CD14-positive monocyte (primary cell): ENCODE data around the gene SCARB1. TPM values are rescaled to one million over a fixed set of nuclear protein-coding genes. Genes with fewer than 3 reads are reported as not detected.
A peak's percentile ranks its signal among the peaks of the same experiment; 100 is the strongest.

Experiments used
- DNase-seq, 3 donors: peaks; one replicate each; pipeline ENCODE4 v3.0.0-alpha.2; 2011 to 2022
- H2AFZ ChIP-seq: 2 replicates; pipeline ENCODE4 v1.6.0; 2012; ENCODE audit warnings: mild to moderate bottlenecking, low read depth, low read length, inconsistent platforms; ENCODE audit not compliant: insufficient read depth, poor library complexity, severe bottlenecking
- H3K27ac ChIP-seq, 2 donors: 1 replicate in 1 of 2; 2 replicates in 1 of 2; pipeline ENCODE4 v1.5.1; 2012 to 2013; ENCODE audit warnings: low read length in 2 of 2, control low read depth in 1 of 2, inconsistent platforms in 1 of 2, low read depth in 1 of 2, mild to moderate bottlenecking in 1 of 2
- H3K27me3 ChIP-seq, 2 donors: one replicate each; pipeline versions ENCODE4 v1.6.0 to v1.6.1; 2011 to 2013; ENCODE audit warnings: low read length in 2 of 2; ENCODE audit not compliant: control insufficient read depth in 2 of 2, insufficient read depth in 2 of 2
- H3K36me3 ChIP-seq, 2 donors: replicated peaks in 1 of 2; 1 replicate in 1 of 2; 2 replicates in 1 of 2; pipeline versions ENCODE4 v1.5.1 to v1.6.1; 2012 to 2013; ENCODE audit warnings: low read length in 2 of 2, control low read depth in 1 of 2, inconsistent platforms in 1 of 2, mild to moderate bottlenecking in 1 of 2; ENCODE audit not compliant: insufficient read depth in 2 of 2, control insufficient read depth in 1 of 2
- H3K4me1 ChIP-seq, 2 donors: 1 replicate in 1 of 2; 2 replicates in 1 of 2; pipeline versions ENCODE4 v1.5.1 to v1.6.1; 2012 to 2013; ENCODE audit warnings: low read length in 2 of 2, control low read depth in 1 of 2, inconsistent platforms in 1 of 2, mild to moderate bottlenecking in 1 of 2, moderate library complexity in 1 of 2; ENCODE audit not compliant: insufficient read depth in 2 of 2, control insufficient read depth in 1 of 2
- H3K4me2 ChIP-seq: replicated peaks from 2 replicates; pipeline ENCODE3; 2012; ENCODE audit warnings: low read length, moderate library complexity, mild to moderate bottlenecking; ENCODE audit not compliant: poor library complexity, severe bottlenecking; ENCODE audit errors: extremely low read depth
- H3K4me3 ChIP-seq, 3 experiments: fragments of 200-600 bp in 1 of 3; sonication (generic) in 1 of 3; replicated peaks in 1 of 3; 1 replicate in 2 of 3; 2 replicates in 1 of 3; pipeline ENCODE4 v1.5.1; 2011 to 2013; ENCODE audit warnings: low read length in 3 of 3, mild to moderate bottlenecking in 3 of 3, control low read depth in 2 of 3, low read depth in 2 of 3, inconsistent platforms in 1 of 3, moderate library complexity in 1 of 3
- H3K79me2 ChIP-seq: 2 replicates; pipeline ENCODE4 v1.6.0; 2012; ENCODE audit warnings: mild to moderate bottlenecking, control low read depth, inconsistent platforms, low read length, moderate library complexity; ENCODE audit not compliant: insufficient read depth
- H3K9ac ChIP-seq: 2 replicates; pipeline ENCODE4 v1.6.0; 2017; ENCODE audit warnings: low read length, mild to moderate bottlenecking; ENCODE audit not compliant: insufficient read depth, poor library complexity, severe bottlenecking
- H3K9me3 ChIP-seq, 2 donors: replicated peaks in 1 of 2; 1 replicate in 1 of 2; 2 replicates in 1 of 2; pipeline versions ENCODE4 v1.5.1 to v1.6.1; 2012 to 2013; ENCODE audit warnings: low read length in 2 of 2, control low read depth in 1 of 2; ENCODE audit not compliant: control insufficient read depth in 1 of 2, insufficient read depth in 1 of 2
- H4K20me1 ChIP-seq: 2 replicates; pipeline ENCODE4 v1.6.0; 2012; ENCODE audit warnings: mild to moderate bottlenecking, low read length, control low read depth, moderate library complexity; ENCODE audit not compliant: insufficient read depth
- H3K27ac Mint-ChIP-seq, 7 donors: one replicate each; pipeline ENCODE4 v1.8.0; 2020; ENCODE audit warnings: mild to moderate bottlenecking in 7 of 7, mixed read lengths in 7 of 7, moderate library complexity in 6 of 7, inconsistent platforms in 2 of 7
- H3K27me3 Mint-ChIP-seq, 3 donors: one replicate each; pipeline ENCODE4 v1.8.0; 2021 to 2022; ENCODE audit warnings: low read depth in 3 of 3, mild to moderate bottlenecking in 3 of 3, mixed read lengths in 3 of 3, moderate library complexity in 3 of 3, inconsistent platforms in 1 of 3
- H3K36me3 Mint-ChIP-seq, 2 donors: one replicate each; pipeline ENCODE4 v1.8.0; 2020; ENCODE audit warnings: mixed read lengths in 2 of 2, inconsistent platforms in 1 of 2, mild to moderate bottlenecking in 1 of 2
- H3K4me1 Mint-ChIP-seq: one replicate; pipeline ENCODE4 v1.8.0; 2020; ENCODE audit warnings: mild to moderate bottlenecking, mixed read lengths
- H3K4me3 Mint-ChIP-seq, 2 donors: one replicate each; pipeline ENCODE4 v1.8.0; 2020; ENCODE audit warnings: mild to moderate bottlenecking in 2 of 2, mixed read lengths in 2 of 2, moderate library complexity in 1 of 2
- H3K9me3 Mint-ChIP-seq, 7 donors: one replicate each; pipeline ENCODE4 v1.8.0; 2020 to 2022; ENCODE audit warnings: mixed read lengths in 7 of 7, mild to moderate bottlenecking in 6 of 7, moderate library complexity in 6 of 7, inconsistent platforms in 2 of 7
- WGBS: methylation state at CpG from one replicate; pipeline ENCODE4 v1.1.5; 2013; ENCODE audit warnings: missing lambda C conversion rate; ENCODE audit not compliant: insufficient coverage; 5-methylcytosine and 5-hydroxymethylcytosine counted together
- intact Hi-C, 2 donors: fragments of 100-400 bp; cut with micrococcal nuclease; formaldehyde crosslinking; loops; one replicate each; pipeline versions ENCODE4 v1.15.0 to v1.15.1; 2023
- polyA plus RNA-seq, 3 donors: library from polyadenylated mRNA; depleted of rRNA in 1 of 3; unstranded in 2 of 3; stranded (reverse) in 1 of 3; fragments of 300-500 nt in 2 of 3; fragments of >200 nt in 1 of 3; fragmentation: Illumina TruSeq in 2 of 3; gene quantifications; 1 replicate in 2 of 3; 2 replicates in 1 of 3; pipeline ENCODE4 v1.2.3, GENCODE V29; 2012 to 2021
- TF ChIP-seq, protein P1 (sequence below): fragments of 200-600 bp; IDR thresholded peaks from one replicate; pipeline ENCODE4 v1.8.0; 2022; ENCODE audit warnings: antibody characterized with exemption, mild to moderate bottlenecking

SCARB1 gene
- polyA plus RNA-seq, 3 donors: 13.1 to 34.3 (median 15.2) TPM

DNA sequence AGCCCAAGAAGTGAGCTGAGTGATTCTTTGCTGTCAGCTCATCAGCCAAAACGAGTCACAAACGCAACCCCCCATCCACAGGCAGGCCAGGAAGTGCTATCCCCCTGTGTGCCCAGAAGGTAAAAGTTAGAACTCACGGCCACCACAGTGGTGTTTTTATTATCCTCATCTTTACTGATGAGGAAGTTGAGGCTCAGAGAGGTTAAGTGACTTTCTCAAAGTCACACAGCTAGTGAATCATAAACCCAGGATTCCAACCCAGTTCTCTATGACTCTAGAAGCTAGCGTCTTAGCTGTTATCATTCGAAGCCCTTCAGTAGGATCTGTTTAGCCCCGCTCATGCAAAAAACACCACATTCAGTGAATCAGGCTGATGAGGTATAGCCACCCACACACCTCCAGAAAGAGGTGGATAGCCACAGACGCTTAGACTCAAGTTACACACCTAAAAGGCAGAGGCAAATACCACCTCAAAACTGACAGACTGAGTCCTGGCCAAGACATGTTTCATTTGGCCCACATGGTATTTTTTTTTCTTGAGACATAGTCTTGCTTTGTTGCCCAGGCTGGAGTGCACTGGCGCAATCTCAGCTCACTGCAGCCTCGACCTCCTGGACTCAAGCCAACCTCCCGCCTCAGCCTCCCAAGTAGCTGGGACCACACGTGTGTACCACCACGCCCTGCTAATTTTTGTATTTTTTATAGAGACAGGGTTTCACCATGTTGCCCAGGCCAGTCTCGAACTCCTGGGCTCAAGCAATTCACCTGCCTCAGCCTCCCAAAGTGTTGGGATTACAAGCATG, 100.7 kb downstream of the SCARB1 start:
- Mint-ChIP-seq H3K27ac (peak overlapping the region in 5 of 7 donors; percentile 52 to 95 (median 82)), H3K4me3 (no peak overlapping the region), H3K36me3 (peaks cover 5 to 9% of the 10 kb centered on the region in 2 donors), H3K9me3 (peaks cover 0 to 18% (median 12%) of the 10 kb centered on the region in 7 donors), H3K27me3 (peaks cover 0 to 11% (median 0%) of the 10 kb centered on the region in 3 donors), H3K4me1 (peaks cover 93% of the 10 kb centered on the region)
- no peak overlapping the region for H3K4me3 ChIP-seq
- H3K9me3 ChIP-seq: peaks cover 4 to 11% of the 10 kb centered on the region in 2 donors
- peak in 1 of 3 donors; percentile 34 for DNase-seq
- TF ChIP-seq, protein P1, sequence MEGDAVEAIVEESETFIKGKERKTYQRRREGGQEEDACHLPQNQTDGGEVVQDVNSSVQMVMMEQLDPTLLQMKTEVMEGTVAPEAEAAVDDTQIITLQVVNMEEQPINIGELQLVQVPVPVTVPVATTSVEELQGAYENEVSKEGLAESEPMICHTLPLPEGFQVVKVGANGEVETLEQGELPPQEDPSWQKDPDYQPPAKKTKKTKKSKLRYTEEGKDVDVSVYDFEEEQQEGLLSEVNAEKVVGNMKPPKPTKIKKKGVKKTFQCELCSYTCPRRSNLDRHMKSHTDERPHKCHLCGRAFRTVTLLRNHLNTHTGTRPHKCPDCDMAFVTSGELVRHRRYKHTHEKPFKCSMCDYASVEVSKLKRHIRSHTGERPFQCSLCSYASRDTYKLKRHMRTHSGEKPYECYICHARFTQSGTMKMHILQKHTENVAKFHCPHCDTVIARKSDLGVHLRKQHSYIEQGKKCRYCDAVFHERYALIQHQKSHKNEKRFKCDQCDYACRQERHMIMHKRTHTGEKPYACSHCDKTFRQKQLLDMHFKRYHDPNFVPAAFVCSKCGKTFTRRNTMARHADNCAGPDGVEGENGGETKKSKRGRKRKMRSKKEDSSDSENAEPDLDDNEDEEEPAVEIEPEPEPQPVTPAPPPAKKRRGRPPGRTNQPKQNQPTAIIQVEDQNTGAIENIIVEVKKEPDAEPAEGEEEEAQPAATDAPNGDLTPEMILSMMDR: no peak
- H3K79me2 ChIP-seq: no peaks in the 10 kb centered on the region
- whole genome bisulfite sequencing: 85% methylated on average over 6 of the region's 13 CpGs
- H3K36me3 ChIP-seq: no peaks in the 10 kb centered on the region
- no peaks in the 10 kb centered on the region for H3K27me3 ChIP-seq
- no peaks in the 10 kb centered on the region for H4K20me1 ChIP-seq
- H3K9ac ChIP-seq: no peak overlapping the region
- H2AFZ ChIP-seq: no peak overlapping the region
- peak overlapping the region in 1 of 2 donors; percentile 1 for H3K27ac ChIP-seq
- intact Hi-C loops: loop anchor here in 1 of 2 donors (5.0 kb wide), 1 partner anchor 36 kb away; no protein-coding TSS in a partner anchor
- peaks cover 94 to 95% of the 10 kb centered on the region in 2 donors for H3K4me1 ChIP-seq
- H3K4me2 ChIP-seq: no peak overlapping the region

DNA sequence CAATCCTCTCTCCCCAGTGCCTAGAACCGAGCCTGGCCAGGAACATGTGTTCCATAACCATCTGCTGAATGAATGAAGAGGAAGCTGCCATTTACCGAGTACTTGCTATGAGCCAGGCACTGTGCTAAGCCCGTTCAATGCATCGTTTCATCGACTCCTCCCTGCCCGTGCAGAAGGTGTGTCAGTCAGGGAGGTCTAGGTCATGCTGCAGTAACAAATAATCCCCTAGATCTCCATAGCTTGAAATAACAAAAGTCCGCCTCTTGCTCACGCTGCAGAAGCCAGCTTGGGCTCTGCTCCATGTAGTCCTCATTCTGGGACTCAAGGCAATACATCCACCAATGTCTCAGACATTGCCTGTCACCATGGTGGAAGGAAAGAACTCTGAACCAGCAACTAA, 101.3 kb downstream of the SCARB1 start:
- TF ChIP-seq, protein P1: no peak
- no peak overlapping the region for H3K4me3 Mint-ChIP-seq
- Histone ChIP-seq H4K20me1 (no peaks in the 10 kb centered on the region), H2AFZ (no peak overlapping the region), H3K4me3 (no peak overlapping the region), H3K27me3 (no peaks in the 10 kb centered on the region), H3K79me2 (no peaks in the 10 kb centered on the region), H3K27ac (no peak overlapping the region), H3K4me2 (no peak overlapping the region), H3K9ac (no peak overlapping the region), H3K4me1 (peaks cover 98 to 99% of the 10 kb centered on the region in 2 donors), H3K36me3 (no peaks in the 10 kb centered on the region), H3K9me3 (peaks cover 4 to 12% of the 10 kb centered on the region in 2 donors)
- H3K4me1 Mint-ChIP-seq: peaks cover 96% of the 10 kb centered on the region
- H3K36me3 Mint-ChIP-seq: peaks cover 9 to 10% of the 10 kb centered on the region in 2 donors
- H3K9me3 Mint-ChIP-seq: peaks cover 0 to 18% (median 12%) of the 10 kb centered on the region in 7 donors
- H3K27me3 Mint-ChIP-seq: peaks cover 0 to 13% (median 0%) of the 10 kb centered on the region in 3 donors
- DNase-seq: no peak
- 87% methylated on average over 5 of the region's 8 CpGs for WGBS
- peak overlapping the region in 5 of 7 donors; percentile 13 to 77 (median 50) for H3K27ac Mint-ChIP-seq
- intact Hi-C loops: loop anchor here in 1 of 2 donors (5.0 kb wide), 1 partner anchor 35 kb away; no protein-coding TSS in a partner anchor
